GM06990 (cell line): Measurements from ENCODE around the gene MED12L.

Experiments used
- DNase-seq: peaks from one replicate; pipeline ENCODE4 v3.0.0-alpha.2; 2011; ENCODE audit not compliant: insufficient read length; ENCODE audit errors: extremely low read depth
- H3K27me3 ChIP-seq: replicated peaks from 2 replicates; pipeline ENCODE4 v1.6.0; 2011; ENCODE audit warnings: low read length; ENCODE audit not compliant: control insufficient read depth, insufficient read depth
- H3K36me3 ChIP-seq: 2 replicates; pipeline ENCODE4 v1.5.1; 2011; ENCODE audit warnings: low read length; ENCODE audit not compliant: control insufficient read depth, insufficient read depth
- H3K4me3 ChIP-seq: replicated peaks from 2 replicates; pipeline ENCODE4 v1.5.1; 2011; ENCODE audit warnings: low read depth, mild to moderate bottlenecking, control low read depth, low read length
- TF ChIP-seq, protein P1 (sequence below): IDR thresholded peaks from 2 replicates; pipeline ENCODE4 v1.5.1; 2011; ENCODE audit warnings: low read length, control low read depth, mild to moderate bottlenecking, inconsistent platforms; ENCODE audit not compliant: insufficient read depth, poor library complexity, severe bottlenecking

Gene MED12L

DNA sequence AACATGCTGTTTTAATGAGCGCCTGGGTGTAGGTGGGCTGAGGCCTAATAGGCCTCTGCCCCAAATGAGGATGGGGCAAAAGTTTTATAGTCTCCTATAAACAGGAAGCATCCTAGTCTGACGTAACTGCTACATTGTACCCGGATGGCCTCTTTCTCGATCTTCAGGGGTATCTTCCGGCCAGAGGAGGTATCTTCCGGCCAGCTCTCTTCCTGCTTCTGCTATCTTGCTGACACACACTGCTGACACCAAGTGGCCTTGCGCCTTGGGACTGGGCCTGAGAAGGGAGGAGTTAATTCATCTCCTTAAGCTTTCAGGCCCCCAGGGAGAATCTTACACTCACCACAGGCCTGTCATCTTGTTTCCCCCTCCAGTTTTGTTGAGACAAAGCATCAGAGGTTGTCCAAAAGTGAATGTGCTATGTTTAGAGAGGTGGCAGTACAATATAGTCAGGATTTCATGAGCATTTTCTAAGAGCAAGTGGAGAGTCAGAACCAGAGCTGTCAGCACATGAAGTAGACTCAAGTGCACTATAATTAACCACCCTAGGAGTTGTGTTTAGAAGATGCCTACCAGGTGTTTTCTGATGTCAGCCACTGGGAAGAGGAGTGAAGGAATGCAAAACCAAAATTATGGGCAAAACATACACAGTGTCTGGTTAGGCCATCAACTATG is 391.0 kb downstream of the MED12L start:
- Histone ChIP-seq H3K27me3 (no peaks in the 10 kb centered on the region), H3K36me3 (no peaks in the 10 kb centered on the region), H3K4me3 (no peak overlapping the region)
- TF ChIP-seq, protein P1, sequence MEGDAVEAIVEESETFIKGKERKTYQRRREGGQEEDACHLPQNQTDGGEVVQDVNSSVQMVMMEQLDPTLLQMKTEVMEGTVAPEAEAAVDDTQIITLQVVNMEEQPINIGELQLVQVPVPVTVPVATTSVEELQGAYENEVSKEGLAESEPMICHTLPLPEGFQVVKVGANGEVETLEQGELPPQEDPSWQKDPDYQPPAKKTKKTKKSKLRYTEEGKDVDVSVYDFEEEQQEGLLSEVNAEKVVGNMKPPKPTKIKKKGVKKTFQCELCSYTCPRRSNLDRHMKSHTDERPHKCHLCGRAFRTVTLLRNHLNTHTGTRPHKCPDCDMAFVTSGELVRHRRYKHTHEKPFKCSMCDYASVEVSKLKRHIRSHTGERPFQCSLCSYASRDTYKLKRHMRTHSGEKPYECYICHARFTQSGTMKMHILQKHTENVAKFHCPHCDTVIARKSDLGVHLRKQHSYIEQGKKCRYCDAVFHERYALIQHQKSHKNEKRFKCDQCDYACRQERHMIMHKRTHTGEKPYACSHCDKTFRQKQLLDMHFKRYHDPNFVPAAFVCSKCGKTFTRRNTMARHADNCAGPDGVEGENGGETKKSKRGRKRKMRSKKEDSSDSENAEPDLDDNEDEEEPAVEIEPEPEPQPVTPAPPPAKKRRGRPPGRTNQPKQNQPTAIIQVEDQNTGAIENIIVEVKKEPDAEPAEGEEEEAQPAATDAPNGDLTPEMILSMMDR = no peak
- DNase-seq = no peak

DNA sequence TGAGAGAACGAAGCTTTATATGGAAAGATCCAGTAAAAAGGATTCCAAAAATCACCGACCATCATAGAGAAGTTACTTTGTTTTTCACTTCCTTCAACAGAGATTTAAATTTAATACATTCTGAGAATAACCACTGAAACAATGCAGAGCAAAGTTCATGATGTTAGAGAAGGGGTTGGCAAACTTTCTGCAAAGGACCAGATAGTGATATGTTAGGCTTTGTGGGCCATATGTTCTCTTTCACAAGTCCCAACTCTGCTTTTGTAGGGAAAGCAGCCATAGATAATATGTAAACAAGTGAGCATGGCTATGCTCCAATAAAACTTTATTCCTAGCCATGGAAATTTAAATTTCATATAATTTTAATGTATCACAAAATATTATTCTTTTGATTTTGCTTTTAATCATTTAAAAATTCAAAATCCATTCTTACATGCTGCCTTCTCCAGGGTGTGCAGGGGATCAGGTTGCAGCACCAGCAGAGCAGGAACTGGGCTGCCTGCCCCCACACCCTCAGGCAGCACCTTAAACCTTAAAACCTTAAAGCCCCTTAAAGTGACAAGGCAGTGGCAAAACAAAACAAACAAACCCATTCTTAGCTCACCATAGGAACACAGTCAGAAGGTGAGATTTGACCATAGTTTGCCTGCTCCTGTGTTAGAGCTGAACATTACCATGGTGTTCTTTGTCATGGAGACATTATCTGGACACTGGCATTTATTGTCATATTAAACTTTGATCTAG is 392.3 kb downstream of the MED12L start:
- Histone ChIP-seq H3K36me3 (no peaks in the 10 kb centered on the region), H3K27me3 (no peaks in the 10 kb centered on the region), H3K4me3 (no peak overlapping the region)
- no peak for DNase-seq
- TF ChIP-seq, protein P1 = no peak

GRCh38 chr3:151478335-151478697 is 392.9 kb downstream of the MED12L start:
- no peak for DNase-seq
- Histone ChIP-seq H3K27me3 (no peaks in the 10 kb centered on the region), H3K36me3 (no peaks in the 10 kb centered on the region), H3K4me3 (no peak overlapping the region)
- TF ChIP-seq, protein P1 = no peak

GRCh38 chr3:151479452-151479851 is 394.0 kb downstream of the MED12L start:
- Histone ChIP-seq H3K4me3 (no peak overlapping the region), H3K36me3 (no peaks in the 10 kb centered on the region), H3K27me3 (no peaks in the 10 kb centered on the region)
- TF ChIP-seq, protein P1 = no peak
- no peak for DNase-seq

GRCh38 chr3:151480492-151480891 is 395.0 kb downstream of the MED12L start:
- Histone ChIP-seq H3K36me3 (no peaks in the 10 kb centered on the region), H3K27me3 (no peaks in the 10 kb centered on the region), H3K4me3 (no peak overlapping the region)
- TF ChIP-seq, protein P1 = no peak
- DNase-seq = no peak
